Lower leg skin (tissue), 3 donors: ENCODE measurements around the gene BLMH.

ENCODE experiments used
- CTCF ChIP-seq, 3 donors: fragments of 450-650 bp; IDR thresholded peaks; one replicate each; pipeline ENCODE4 v1.5.1; 2016; ENCODE audit warnings: antibody characterized with exemption in 3 of 3, mild to moderate bottlenecking in 3 of 3, moderate library complexity in 2 of 3
- POLR2A ChIP-seq, 2 donors: fragments of 450-650 bp; IDR thresholded peaks; one replicate each; pipeline ENCODE4 v1.6.1; 2016 to 2017; ENCODE audit warnings: antibody characterized with exemption in 2 of 2, mild to moderate bottlenecking in 1 of 2, moderate library complexity in 1 of 2

GRCh38 chr17:30254150-30254549 lies 37.6 kb downstream of the BLMH start:
- TF ChIP-seq CTCF (IDR thresholded peaks at IDR 0.05), result no peak
- no peak for TF ChIP-seq POLR2A (IDR thresholded peaks at IDR 0.05)
